SK-N-SH (cell line): ENCODE data around the gene ALG6.

Experiments
- EP300 ChIP-seq, 2 experiments: IDR thresholded peaks; 2 replicates each; pipeline versions ENCODE4 v1.4.0 to v1.6.1; 2012; ENCODE audit warnings: borderline replicate concordance in 1 of 2, low read depth in 1 of 2, low read length in 1 of 2
- EZH2phosphoT487 ChIP-seq: fragments of 200-600 bp; sonication (generic); IDR thresholded peaks from 2 replicates; pipeline ENCODE4 v1.6.1; 2017; ENCODE audit warnings: low read depth, mixed run types, mild to moderate bottlenecking, antibody characterized with exemption, moderate library complexity, borderline replicate concordance
- FOXJ3 ChIP-seq: sonication (generic); formaldehyde crosslinking; IDR thresholded peaks from 2 replicates; pipeline ENCODE4 v1.5.1; 2020; ENCODE audit warnings: mild to moderate bottlenecking, missing genetic modification reagents
- GABPA ChIP-seq: IDR thresholded peaks from 2 replicates; pipeline ENCODE4 v1.4.0; 2012; ENCODE audit warnings: low read depth, mild to moderate bottlenecking
- JUND ChIP-seq: IDR thresholded peaks from 2 replicates; pipeline ENCODE4 v1.4.0; 2012
- POLR2AphosphoS5 ChIP-seq: IDR thresholded peaks from 2 replicates; pipeline ENCODE4 v1.6.1; 2012; ENCODE audit warnings: low read depth, low read length
- SIN3A ChIP-seq: IDR thresholded peaks from 2 replicates; pipeline ENCODE4 v1.6.1; 2012; ENCODE audit warnings: low read depth, mild to moderate bottlenecking, low read length, moderate library complexity, borderline replicate concordance
- TCF12 ChIP-seq: IDR thresholded peaks from 2 replicates; pipeline ENCODE4 v1.4.0; 2012
- TF ChIP-seq, protein P1 (sequence below): fragments of 200-600 bp; sonication (generic); IDR thresholded peaks from 2 replicates; pipeline ENCODE4 v1.6.1; 2017; ENCODE audit warnings: antibody characterized with exemption, mild to moderate bottlenecking, moderate library complexity
- TF ChIP-seq, protein P2 (sequence below): IDR thresholded peaks from 2 replicates; pipeline ENCODE4 v1.4.0; 2012; ENCODE audit warnings: low read depth, borderline replicate concordance
- TF ChIP-seq, protein P3 (sequence below): IDR thresholded peaks from 2 replicates; pipeline ENCODE4 v1.6.1; 2012; ENCODE audit warnings: mild to moderate bottlenecking, low read depth, low read length, moderate library complexity
- TF ChIP-seq, protein P4 (sequence below): IDR thresholded peaks from 2 replicates; pipeline ENCODE4 v1.4.0; 2012; ENCODE audit warnings: low read depth

DNA sequence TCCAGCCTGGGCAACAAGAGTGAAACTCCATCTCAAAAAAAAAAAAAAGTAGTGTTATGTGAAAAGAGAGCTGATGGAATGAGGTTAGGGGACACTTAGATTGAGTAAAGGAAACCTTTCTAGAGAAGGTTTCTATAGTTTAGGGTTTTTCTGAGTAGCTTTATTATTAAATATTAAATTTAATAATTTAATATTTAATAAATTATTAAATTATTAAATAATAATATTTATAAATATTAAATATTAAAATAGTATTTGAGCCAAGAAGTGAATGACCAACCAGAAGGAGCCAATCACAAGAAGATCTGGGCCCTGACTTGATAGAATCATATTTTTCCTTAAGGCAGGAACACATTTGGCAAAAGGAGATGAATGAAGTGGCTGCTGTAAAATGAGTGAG lies 50.7 kb downstream of the ALG6 start:
- TF ChIP-seq EP300 (IDR thresholded peaks at IDR 0.05; ENCODE audit: borderline replicate concordance in 1 of 2, low read depth in 1 of 2, low read length in 1 of 2) (no peak), GABPA (no peak), POLR2AphosphoS5 (no peak), EZH2phosphoT487 (no peak), SIN3A (no peak), JUND (no peak), FOXJ3 (no peak), TCF12 (no peak)
- TF ChIP-seq, protein P1, sequence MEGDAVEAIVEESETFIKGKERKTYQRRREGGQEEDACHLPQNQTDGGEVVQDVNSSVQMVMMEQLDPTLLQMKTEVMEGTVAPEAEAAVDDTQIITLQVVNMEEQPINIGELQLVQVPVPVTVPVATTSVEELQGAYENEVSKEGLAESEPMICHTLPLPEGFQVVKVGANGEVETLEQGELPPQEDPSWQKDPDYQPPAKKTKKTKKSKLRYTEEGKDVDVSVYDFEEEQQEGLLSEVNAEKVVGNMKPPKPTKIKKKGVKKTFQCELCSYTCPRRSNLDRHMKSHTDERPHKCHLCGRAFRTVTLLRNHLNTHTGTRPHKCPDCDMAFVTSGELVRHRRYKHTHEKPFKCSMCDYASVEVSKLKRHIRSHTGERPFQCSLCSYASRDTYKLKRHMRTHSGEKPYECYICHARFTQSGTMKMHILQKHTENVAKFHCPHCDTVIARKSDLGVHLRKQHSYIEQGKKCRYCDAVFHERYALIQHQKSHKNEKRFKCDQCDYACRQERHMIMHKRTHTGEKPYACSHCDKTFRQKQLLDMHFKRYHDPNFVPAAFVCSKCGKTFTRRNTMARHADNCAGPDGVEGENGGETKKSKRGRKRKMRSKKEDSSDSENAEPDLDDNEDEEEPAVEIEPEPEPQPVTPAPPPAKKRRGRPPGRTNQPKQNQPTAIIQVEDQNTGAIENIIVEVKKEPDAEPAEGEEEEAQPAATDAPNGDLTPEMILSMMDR, result no peak
- TF ChIP-seq, protein P2, sequence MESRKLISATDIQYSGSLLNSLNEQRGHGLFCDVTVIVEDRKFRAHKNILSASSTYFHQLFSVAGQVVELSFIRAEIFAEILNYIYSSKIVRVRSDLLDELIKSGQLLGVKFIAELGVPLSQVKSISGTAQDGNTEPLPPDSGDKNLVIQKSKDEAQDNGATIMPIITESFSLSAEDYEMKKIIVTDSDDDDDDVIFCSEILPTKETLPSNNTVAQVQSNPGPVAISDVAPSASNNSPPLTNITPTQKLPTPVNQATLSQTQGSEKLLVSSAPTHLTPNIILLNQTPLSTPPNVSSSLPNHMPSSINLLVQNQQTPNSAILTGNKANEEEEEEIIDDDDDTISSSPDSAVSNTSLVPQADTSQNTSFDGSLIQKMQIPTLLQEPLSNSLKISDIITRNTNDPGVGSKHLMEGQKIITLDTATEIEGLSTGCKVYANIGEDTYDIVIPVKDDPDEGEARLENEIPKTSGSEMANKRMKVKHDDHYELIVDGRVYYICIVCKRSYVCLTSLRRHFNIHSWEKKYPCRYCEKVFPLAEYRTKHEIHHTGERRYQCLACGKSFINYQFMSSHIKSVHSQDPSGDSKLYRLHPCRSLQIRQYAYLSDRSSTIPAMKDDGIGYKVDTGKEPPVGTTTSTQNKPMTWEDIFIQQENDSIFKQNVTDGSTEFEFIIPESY, result no peak
- TF ChIP-seq, protein P3, sequence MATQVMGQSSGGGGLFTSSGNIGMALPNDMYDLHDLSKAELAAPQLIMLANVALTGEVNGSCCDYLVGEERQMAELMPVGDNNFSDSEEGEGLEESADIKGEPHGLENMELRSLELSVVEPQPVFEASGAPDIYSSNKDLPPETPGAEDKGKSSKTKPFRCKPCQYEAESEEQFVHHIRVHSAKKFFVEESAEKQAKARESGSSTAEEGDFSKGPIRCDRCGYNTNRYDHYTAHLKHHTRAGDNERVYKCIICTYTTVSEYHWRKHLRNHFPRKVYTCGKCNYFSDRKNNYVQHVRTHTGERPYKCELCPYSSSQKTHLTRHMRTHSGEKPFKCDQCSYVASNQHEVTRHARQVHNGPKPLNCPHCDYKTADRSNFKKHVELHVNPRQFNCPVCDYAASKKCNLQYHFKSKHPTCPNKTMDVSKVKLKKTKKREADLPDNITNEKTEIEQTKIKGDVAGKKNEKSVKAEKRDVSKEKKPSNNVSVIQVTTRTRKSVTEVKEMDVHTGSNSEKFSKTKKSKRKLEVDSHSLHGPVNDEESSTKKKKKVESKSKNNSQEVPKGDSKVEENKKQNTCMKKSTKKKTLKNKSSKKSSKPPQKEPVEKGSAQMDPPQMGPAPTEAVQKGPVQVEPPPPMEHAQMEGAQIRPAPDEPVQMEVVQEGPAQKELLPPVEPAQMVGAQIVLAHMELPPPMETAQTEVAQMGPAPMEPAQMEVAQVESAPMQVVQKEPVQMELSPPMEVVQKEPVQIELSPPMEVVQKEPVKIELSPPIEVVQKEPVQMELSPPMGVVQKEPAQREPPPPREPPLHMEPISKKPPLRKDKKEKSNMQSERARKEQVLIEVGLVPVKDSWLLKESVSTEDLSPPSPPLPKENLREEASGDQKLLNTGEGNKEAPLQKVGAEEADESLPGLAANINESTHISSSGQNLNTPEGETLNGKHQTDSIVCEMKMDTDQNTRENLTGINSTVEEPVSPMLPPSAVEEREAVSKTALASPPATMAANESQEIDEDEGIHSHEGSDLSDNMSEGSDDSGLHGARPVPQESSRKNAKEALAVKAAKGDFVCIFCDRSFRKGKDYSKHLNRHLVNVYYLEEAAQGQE, result no peak
- TF ChIP-seq, protein P4, sequence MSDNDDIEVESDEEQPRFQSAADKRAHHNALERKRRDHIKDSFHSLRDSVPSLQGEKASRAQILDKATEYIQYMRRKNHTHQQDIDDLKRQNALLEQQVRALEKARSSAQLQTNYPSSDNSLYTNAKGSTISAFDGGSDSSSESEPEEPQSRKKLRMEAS, result no peak
